NOMO-1 (cell line): ENCODE data around the gene CTNNAL1.
"Not testable (repeated sequence)": the region's sequence is repeated elsewhere in the genome, so short reads cannot be mapped to it uniquely, and the experiment has no call there.

ENCODE experiments used
- DNase-seq, 2 experiments: peaks; one replicate each; lab custom pipeline; 2025; ENCODE audit not compliant: unreplicated experiment in 2 of 2; lab: John Stamatoyannopoulos, UW

The CTNNAL1 gene

GRCh38 chr9:108937561-108938305 lies 75.6 kb downstream of the CTNNAL1 start:
- no peak for DNase-seq

- DNase-seq: peak; percentile 81 to 86
These were observed 78.9 kb downstream of the CTNNAL1 start, which contains the start of gene ABITRAM for GRCh38 chr9:108934323-108934893. Gene ABITRAM, plus strand, starts transcription at chr9:108934400. Its CDS starts 87 bp downstream, at chr9:108934487.

GRCh38 chr9:108933718-108934322 lies 79.5 kb downstream of the CTNNAL1 start, which contains the start of gene ELP1:
Gene ELP1, minus strand, starts transcription at chr9:108934124. Its CDS starts 2,978 bp downstream, at chr9:108931146.
- DNase-seq: peak; percentile 90 to 92

- DNase-seq: peak; percentile 8 to 26
These were observed 80.0 kb downstream of the CTNNAL1 start for GRCh38 chr9:108933231-108933717.

- no peak for DNase-seq
These were observed 84.9 kb downstream of the CTNNAL1 start for GRCh38 chr9:108928386-108928785.

GRCh38 chr9:108924466-108924865 lies 88.8 kb downstream of the CTNNAL1 start:
- no peak for DNase-seq

GRCh38 chr9:108921200-108921599 lies 92.1 kb downstream of the CTNNAL1 start:
- no peak for DNase-seq

GRCh38 chr9:108920401-108920800 lies 92.9 kb downstream of the CTNNAL1 start:
- DNase-seq: not testable (repeated sequence)

- no peak for DNase-seq
These were observed 93.8 kb downstream of the CTNNAL1 start for GRCh38 chr9:108919517-108919916.

- peak; percentile 47 to 82 for DNase-seq
These were observed 99.9 kb downstream of the CTNNAL1 start for GRCh38 chr9:108913391-108913790.

GRCh38 chr9:108911820-108912219 lies 101.5 kb downstream of the CTNNAL1 start:
- DNase-seq: no peak

- DNase-seq: no peak
These were observed 102.4 kb downstream of the CTNNAL1 start for GRCh38 chr9:108910914-108911313.

GRCh38 chr9:108910402-108910801 lies 102.9 kb downstream of the CTNNAL1 start:
- no peak for DNase-seq

GRCh38 chr9:108905494-108905893 lies 107.8 kb downstream of the CTNNAL1 start:
- DNase-seq: no peak

- no peak for DNase-seq
These were observed 109.1 kb downstream of the CTNNAL1 start for GRCh38 chr9:108904161-108904560.

GRCh38 chr9:108903420-108904103 lies 109.7 kb downstream of the CTNNAL1 start:
- peak in 1 of 2 experiments; percentile 31 for DNase-seq

- DNase-seq: no peak
These were observed 113.1 kb downstream of the CTNNAL1 start for GRCh38 chr9:108900176-108900575.

GRCh38 chr9:108899023-108899695 lies 114.1 kb downstream of the CTNNAL1 start:
- not testable (repeated sequence) for DNase-seq

- no peak for DNase-seq
These were observed 115.8 kb downstream of the CTNNAL1 start for GRCh38 chr9:108897324-108898096.
